Mesenteric fat pad (tissue), 1 donor: Measurements from ENCODE around the gene AKT2. TPM values are rescaled to one million over a fixed set of nuclear protein-coding genes. Genes with fewer than 3 reads are reported as not detected.

Experiments used
- DNase-seq: peaks from one replicate; pipeline ENCODE4 v3.0.0-alpha.2; 2020; ENCODE audit warnings: low spot score
- total RNA-seq: library from RNA; stranded (reverse); fragmentation: NEBNext Ultra II Directional; extraction: Animal tissue kit (Norgen Biotek cat#: 25700); gene quantifications from one replicate; pipeline ENCODE4 v1.2.1, GENCODE V29; 2021
- donor health status: DM: yes; HTN: yes; CAD: no.

The AKT2 gene
- total RNA-seq, 1 donor from 2014 or later, result 189 TPM

- no peak for DNase-seq
Measured at GRCh38 chr19:40237791-40238190, 47.4 kb downstream of the AKT2 start.

GRCh38 chr19:40236366-40236765, 48.8 kb downstream of the AKT2 start:
- no peak for DNase-seq

GRCh38 chr19:40236026-40236355, 49.2 kb downstream of the AKT2 start:
- DNase-seq, result no peak

- DNase-seq, result no peak
Measured at GRCh38 chr19:40235238-40236025, 49.7 kb downstream of the AKT2 start.

GRCh38 chr19:40234429-40235237, 50.5 kb downstream of the AKT2 start:
- no peak for DNase-seq

GRCh38 chr19:40233811-40234389, 51.2 kb downstream of the AKT2 start:
- DNase-seq, result no peak

GRCh38 chr19:40232949-40233810, 52.0 kb downstream of the AKT2 start:
- DNase-seq, result no peak

- DNase-seq, result no peak
Measured at GRCh38 chr19:40232479-40232878, 52.7 kb downstream of the AKT2 start.

GRCh38 chr19:40231544-40232424, 53.4 kb downstream of the AKT2 start:
- DNase-seq, result no peak

GRCh38 chr19:40231057-40231456, 54.1 kb downstream of the AKT2 start:
- DNase-seq, result no peak

GRCh38 chr19:40229926-40230417, 55.2 kb downstream of the AKT2 start:
- DNase-seq, result no peak

GRCh38 chr19:40229484-40229883, 55.7 kb downstream of the AKT2 start:
- DNase-seq, result no peak

GRCh38 chr19:40228863-40229262, 56.3 kb downstream of the AKT2 start:
- DNase-seq, result no peak

GRCh38 chr19:40228346-40228745, 56.8 kb downstream of the AKT2 start:
- DNase-seq, result no peak

GRCh38 chr19:40225440-40226305, 59.5 kb downstream of the AKT2 start:
- DNase-seq, result no peak

- DNase-seq, result no peak
Measured at GRCh38 chr19:40224342-40225150, 60.6 kb downstream of the AKT2 start.

GRCh38 chr19:40223135-40223822, 61.9 kb downstream of the AKT2 start:
- no peak for DNase-seq
